Adrenal gland (tissue), 12 donors: Measurements from ENCODE around the gene KCNJ16. TPM values are rescaled to one million over a fixed set of nuclear protein-coding genes. Genes with fewer than 3 reads are reported as not detected.

Source experiments
- DNase-seq, 7 donors: peaks; one replicate each; pipeline ENCODE4 v3.0.0-alpha.2; 2019 to 2020
- H3K27ac ChIP-seq, 5 donors: fragments of 200-600 bp; sonication (generic) in 4 of 5; 1 replicate in 3 of 5; 2 replicates in 2 of 5; pipeline versions ENCODE4 v1.5.1 to v1.8.0; 2016 to 2020; ENCODE audit warnings: mild to moderate bottlenecking in 1 of 5
- H3K27me3 ChIP-seq: fragments of 200-600 bp; 2 replicates; pipeline ENCODE4 v1.8.0; 2021
- H3K36me3 ChIP-seq, 2 donors: fragments of 200-600 bp; replicated peaks in 1 of 2; 1 replicate in 1 of 2; 2 replicates in 1 of 2; pipeline versions ENCODE4 v1.5.1 to v1.8.0; 2018 to 2022
- H3K4me1 ChIP-seq, 2 donors: fragments of 200-600 bp; replicated peaks in 1 of 2; 1 replicate in 1 of 2; 2 replicates in 1 of 2; pipeline versions ENCODE4 v1.5.1 to v1.8.0; 2018 to 2021
- H3K4me3 ChIP-seq, 4 donors: fragments of 200-600 bp; sonication (generic) in 3 of 4; one replicate each; pipeline ENCODE4 v1.5.1; 2016 to 2018
- H3K9me3 ChIP-seq, 3 donors: fragments of 200-600 bp; sonication (generic) in 1 of 3; replicated peaks in 1 of 3; 1 replicate in 2 of 3; 2 replicates in 1 of 3; pipeline versions ENCODE4 v1.5.1 to v1.8.0; 2016 to 2021
- POLR2A ChIP-seq, 2 donors: fragments of 450-650 bp; IDR thresholded peaks; one replicate each; pipeline ENCODE4 v1.6.1; 2017; ENCODE audit warnings: antibody characterized with exemption in 2 of 2, mild to moderate bottlenecking in 2 of 2, moderate library complexity in 1 of 2
- WGBS, 4 donors: extraction: QIAGEN DNeasy Blood & Tissue Kit in 2 of 4; methylation state at CpG; one replicate each; pipeline versions ENCODE4 v1.1.5 to v1.1.7; 2013 to 2017; 5-methylcytosine and 5-hydroxymethylcytosine counted together
- intact Hi-C, 2 donors: fragments of 100-400 bp; cut with DNase I; formaldehyde crosslinking; loops; one replicate each; pipeline versions ENCODE4 v1.14.1 to v1.15.0; 2022 to 2023
- polyA plus RNA-seq, 3 donors: library from polyadenylated mRNA; stranded (reverse); fragments of 200-250 nt in 2 of 3; fragments of 350-450 nt in 1 of 3; fragmentation: Illumina TruSeq in 1 of 3; extraction: RNeasy Lipid Tissue Mini Kit (QIAGEN cat#74804) in 1 of 3; gene quantifications; one replicate each; pipeline ENCODE4 v1.2.3, GENCODE V29; 2013 to 2014
- total RNA-seq, 9 donors: library from RNA; depleted of rRNA in 4 of 9; stranded (reverse); fragments of >200 nt in 4 of 9; fragments of 120-200 nt in 1 of 9; fragmentation: NEBNext Ultra II Directional in 1 of 9; extraction: Animal tissue kit (Norgen Biotek cat#: 25700) in 1 of 9; gene quantifications; one replicate each; pipeline versions ENCODE4 v1.1.0 to v1.2.4, GENCODE V29; 2013 to 2023
- TF ChIP-seq, protein P1 (sequence below), 6 experiments: fragments of 450-650 bp in 4 of 6; fragments of 200-600 bp in 2 of 6; sonication (generic) in 1 of 6; IDR thresholded peaks; 1 replicate in 5 of 6; 2 replicates in 1 of 6; pipeline versions ENCODE4 v1.5.1 to v1.8.0; 2016 to 2021; ENCODE audit warnings: antibody characterized with exemption in 6 of 6, mild to moderate bottlenecking in 2 of 6, moderate library complexity in 1 of 6
- donor health status: healthy with polysubstance abuse.
- donor health status: Bipolar disorder and iron deficiency.
- donor health status: DM: yes; HTN: yes; CAD: no.
- donor health status: DM: no; HTN: no; CAD: no.
- donor health status: DM: no; HTN: no; CAD: no.
- donor health status: DM: yes; HTN: yes; CAD: no.

KCNJ16 gene
- total and polyA plus RNA-seq, 12 donors = 0.05 to 1.0 (median 0.24) TPM; not detected in 3

DNA sequence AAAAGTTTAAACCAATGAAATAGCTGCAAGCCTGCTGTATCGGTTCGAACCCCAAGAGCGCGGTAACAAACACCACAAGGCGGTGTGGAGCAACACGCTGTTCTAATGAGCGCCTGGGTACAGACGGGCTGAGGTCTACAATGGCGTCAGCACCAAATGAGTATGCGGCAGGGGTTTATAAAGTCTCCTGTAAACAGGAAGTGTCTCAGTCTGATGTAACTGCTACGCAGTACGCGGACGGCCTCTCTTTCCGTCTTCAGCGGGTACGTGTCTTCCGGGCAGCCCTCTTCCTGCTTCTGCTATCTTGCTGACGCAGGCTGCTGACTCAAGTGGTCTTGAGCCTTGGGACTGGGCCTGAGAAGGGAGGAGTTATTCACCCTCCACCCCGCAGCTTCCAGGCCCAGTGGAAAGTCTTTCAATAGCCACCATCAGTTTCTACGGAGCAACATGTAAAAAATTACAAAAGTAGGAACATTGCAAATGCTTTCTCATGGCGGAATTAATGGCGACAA, 53.8 kb downstream of the KCNJ16 start:
- TF ChIP-seq, protein P1, sequence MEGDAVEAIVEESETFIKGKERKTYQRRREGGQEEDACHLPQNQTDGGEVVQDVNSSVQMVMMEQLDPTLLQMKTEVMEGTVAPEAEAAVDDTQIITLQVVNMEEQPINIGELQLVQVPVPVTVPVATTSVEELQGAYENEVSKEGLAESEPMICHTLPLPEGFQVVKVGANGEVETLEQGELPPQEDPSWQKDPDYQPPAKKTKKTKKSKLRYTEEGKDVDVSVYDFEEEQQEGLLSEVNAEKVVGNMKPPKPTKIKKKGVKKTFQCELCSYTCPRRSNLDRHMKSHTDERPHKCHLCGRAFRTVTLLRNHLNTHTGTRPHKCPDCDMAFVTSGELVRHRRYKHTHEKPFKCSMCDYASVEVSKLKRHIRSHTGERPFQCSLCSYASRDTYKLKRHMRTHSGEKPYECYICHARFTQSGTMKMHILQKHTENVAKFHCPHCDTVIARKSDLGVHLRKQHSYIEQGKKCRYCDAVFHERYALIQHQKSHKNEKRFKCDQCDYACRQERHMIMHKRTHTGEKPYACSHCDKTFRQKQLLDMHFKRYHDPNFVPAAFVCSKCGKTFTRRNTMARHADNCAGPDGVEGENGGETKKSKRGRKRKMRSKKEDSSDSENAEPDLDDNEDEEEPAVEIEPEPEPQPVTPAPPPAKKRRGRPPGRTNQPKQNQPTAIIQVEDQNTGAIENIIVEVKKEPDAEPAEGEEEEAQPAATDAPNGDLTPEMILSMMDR (IDR thresholded peaks at IDR 0.05) = no peak
- no peak for TF ChIP-seq POLR2A (IDR thresholded peaks at IDR 0.05)
- H3K4me1 ChIP-seq = no peaks in the 10 kb centered on the region
- intact Hi-C loops = no loop called here
- DNase-seq = no peak
- no peak overlapping the region for H3K27ac ChIP-seq
- H3K4me3 ChIP-seq = no peak overlapping the region
- 96 to 98% (median 96%) methylated on average over 23 of the region's 23 CpGs for WGBS, 4 donors
- no peaks in the 10 kb centered on the region for H3K36me3 ChIP-seq
- no peaks in the 10 kb centered on the region for H3K9me3 ChIP-seq
- H3K27me3 ChIP-seq = no peaks in the 10 kb centered on the region

DNA sequence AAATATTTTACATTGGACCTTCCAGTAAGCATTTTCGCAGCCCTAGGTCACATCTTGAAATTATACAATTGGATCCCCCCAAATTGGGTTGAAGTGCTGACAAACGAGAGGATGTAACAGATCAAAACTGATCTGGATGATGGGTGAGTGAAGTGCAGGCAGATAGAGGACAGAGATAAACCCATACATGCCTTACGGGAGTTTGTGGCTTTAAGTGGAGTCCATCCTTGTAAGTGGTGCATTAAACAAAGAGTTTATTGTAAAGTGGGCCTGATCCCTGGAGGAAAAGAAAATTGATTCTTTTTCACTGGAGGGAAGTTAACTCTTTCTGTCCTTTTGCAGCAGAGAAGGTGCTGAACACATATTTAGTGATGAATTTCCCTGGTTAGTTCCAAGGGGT, 55.3 kb downstream of the KCNJ16 start:
- no peak for DNase-seq
- 69 to 89% (median 84%) methylated on average over 3 of the region's 3 CpGs for WGBS, 4 donors
- intact Hi-C loops = no loop called here
- no peak for TF ChIP-seq POLR2A (IDR thresholded peaks at IDR 0.05)
- H3K27ac ChIP-seq = no peak overlapping the region
- H3K4me3 ChIP-seq = no peak overlapping the region
- H3K4me1 ChIP-seq = no peaks in the 10 kb centered on the region
- H3K36me3 ChIP-seq = no peaks in the 10 kb centered on the region
- H3K9me3 ChIP-seq = no peaks in the 10 kb centered on the region
- H3K27me3 ChIP-seq = no peaks in the 10 kb centered on the region

DNA sequence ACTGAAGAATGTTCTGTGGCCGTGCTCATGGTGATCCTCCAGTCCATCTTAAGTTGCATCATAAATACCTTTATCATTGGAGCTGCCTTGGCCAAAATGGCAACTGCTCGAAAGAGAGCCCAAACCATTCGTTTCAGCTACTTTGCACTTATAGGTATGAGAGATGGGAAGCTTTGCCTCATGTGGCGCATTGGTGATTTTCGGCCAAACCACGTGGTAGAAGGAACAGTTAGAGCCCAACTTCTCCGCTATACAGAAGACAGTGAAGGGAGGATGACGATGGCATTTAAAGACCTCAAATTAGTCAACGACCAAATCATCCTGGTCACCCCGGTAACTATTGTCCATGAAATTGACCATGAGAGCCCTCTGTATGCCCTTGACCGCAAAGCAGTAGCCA, 57.5 kb downstream of the KCNJ16 start:
- 93 to 97% (median 94%) methylated on average over 11 of the region's 11 CpGs for WGBS, 4 donors
- Histone ChIP-seq H3K4me3 (no peak overlapping the region), H3K27me3 (no peaks in the 10 kb centered on the region), H3K9me3 (no peaks in the 10 kb centered on the region), H3K36me3 (no peaks in the 10 kb centered on the region), H3K4me1 (peaks cover 4 to 6% of the 10 kb centered on the region in 2 donors), H3K27ac (no peak overlapping the region)
- TF ChIP-seq POLR2A (IDR thresholded peaks at IDR 0.05) = no peak
- TF ChIP-seq, protein P1 (IDR thresholded peaks at IDR 0.05) = no peak
- DNase-seq = no peak
- intact Hi-C loops = no loop called here

DNA sequence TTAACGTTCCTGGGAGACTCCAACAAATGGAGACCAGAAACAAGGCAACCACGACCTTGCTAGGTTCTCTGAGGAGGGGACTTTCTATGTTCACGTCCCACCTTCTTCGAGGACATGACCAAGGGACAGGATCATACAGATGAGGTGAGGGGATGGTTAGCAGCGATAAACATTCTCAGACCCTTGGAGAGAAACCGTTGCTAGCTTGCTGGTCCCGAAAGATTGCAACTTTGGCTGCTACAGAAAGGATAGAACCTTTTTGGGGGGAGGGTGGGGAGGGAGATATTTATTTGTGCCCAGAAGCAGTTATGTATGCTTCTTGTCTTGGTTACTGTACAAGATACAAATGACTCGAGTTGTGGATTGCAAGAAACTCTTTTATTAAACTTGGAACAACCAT, 59.0 kb downstream of the KCNJ16 start:
- Histone ChIP-seq H3K9me3 (no peaks in the 10 kb centered on the region), H3K4me1 (peaks cover 10 to 17% of the 10 kb centered on the region in 2 donors), H3K36me3 (no peaks in the 10 kb centered on the region), H3K4me3 (no peak overlapping the region), H3K27ac (no peak overlapping the region), H3K27me3 (no peaks in the 10 kb centered on the region)
- intact Hi-C loops = no loop called here
- DNase-seq = no peak
- 85 to 89% (median 87%) methylated on average over 8 of the region's 8 CpGs for WGBS, 4 donors
- TF ChIP-seq POLR2A (IDR thresholded peaks at IDR 0.05) = no peak
- TF ChIP-seq, protein P1 (IDR thresholded peaks at IDR 0.05) = no peak

DNA sequence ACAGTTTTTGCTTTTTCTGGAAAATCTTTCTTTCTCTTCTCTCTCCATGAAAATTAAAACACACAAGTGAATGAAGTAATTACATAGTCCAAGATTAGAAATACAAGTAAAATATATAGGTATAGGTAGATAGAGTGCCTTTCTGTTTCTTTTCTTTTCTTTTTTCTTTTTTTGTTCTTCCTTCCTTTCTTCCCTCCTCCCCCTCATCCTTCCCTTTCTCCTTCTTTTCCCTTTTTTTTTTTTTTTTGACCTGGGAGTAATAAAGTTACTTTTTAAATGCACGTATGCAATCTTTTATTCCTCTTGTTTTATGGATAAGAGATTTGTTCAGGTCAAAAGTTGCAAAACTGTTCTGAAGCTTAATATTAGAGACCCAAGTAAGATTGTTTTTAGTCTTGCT, 59.8 kb downstream of the KCNJ16 start:
- peaks cover 10 to 17% of the 10 kb centered on the region in 2 donors for H3K4me1 ChIP-seq
- intact Hi-C loops = no loop called here
- H3K27ac ChIP-seq = no peak overlapping the region
- no peaks in the 10 kb centered on the region for H3K27me3 ChIP-seq
- H3K4me3 ChIP-seq = no peak overlapping the region
- no peak for TF ChIP-seq POLR2A (IDR thresholded peaks at IDR 0.05)
- TF ChIP-seq, protein P1 (IDR thresholded peaks at IDR 0.05) = no peak
- DNase-seq = no peak
- no peaks in the 10 kb centered on the region for H3K36me3 ChIP-seq
- H3K9me3 ChIP-seq = no peaks in the 10 kb centered on the region
- WGBS, 4 donors = 88 to 98% (median 95%) methylated on average over 1 of the region's 1 CpG
